Activated T-cell treated with anti-CD3 and anti-CD28 coated beads, Interleukin-2, amount 50 U/mL, for 4 hours (primary cell): ENCODE results near the gene SLC2A4RG. TPM values are rescaled to one million over a fixed set of nuclear protein-coding genes. Genes with fewer than 3 reads are reported as not detected.

ENCODE experiments used
- ATAC-seq, 2 donors: fragments of 200-7000 bp; cut with Tn5 transposase; one replicate each; pipeline ENCODE4 v1.10.0; 2021
- DNase-seq: peaks from one replicate; pipeline ENCODE4 v3.0.0-alpha.2; 2020
- H3K27me3 Mint-ChIP-seq: one replicate; pipeline ENCODE4 v1.8.0; 2021; ENCODE audit warnings: low read depth, mixed read lengths
- H3K36me3 Mint-ChIP-seq: one replicate; pipeline ENCODE4 v1.8.0; 2022; ENCODE audit warnings: mixed read lengths; ENCODE audit not compliant: insufficient read depth
- H3K4me1 Mint-ChIP-seq: one replicate; pipeline ENCODE4 v1.8.0; 2021; ENCODE audit warnings: low read depth, mixed read lengths
- H3K4me3 Mint-ChIP-seq: one replicate; pipeline ENCODE4 v1.8.0; 2021; ENCODE audit warnings: mild to moderate bottlenecking, moderate library complexity, mixed read lengths
- H3K9me3 Mint-ChIP-seq: one replicate; pipeline ENCODE4 v1.8.0; 2021; ENCODE audit warnings: mixed read lengths
- total RNA-seq, 3 donors: library from RNA; stranded (reverse); gene quantifications; one replicate each; pipeline ENCODE4 v1.2.1, GENCODE V29; 2021

Gene SLC2A4RG
- total RNA-seq, 3 donors from 2014 or later: 17.2 to 18.1 (median 17.3) TPM

DNA sequence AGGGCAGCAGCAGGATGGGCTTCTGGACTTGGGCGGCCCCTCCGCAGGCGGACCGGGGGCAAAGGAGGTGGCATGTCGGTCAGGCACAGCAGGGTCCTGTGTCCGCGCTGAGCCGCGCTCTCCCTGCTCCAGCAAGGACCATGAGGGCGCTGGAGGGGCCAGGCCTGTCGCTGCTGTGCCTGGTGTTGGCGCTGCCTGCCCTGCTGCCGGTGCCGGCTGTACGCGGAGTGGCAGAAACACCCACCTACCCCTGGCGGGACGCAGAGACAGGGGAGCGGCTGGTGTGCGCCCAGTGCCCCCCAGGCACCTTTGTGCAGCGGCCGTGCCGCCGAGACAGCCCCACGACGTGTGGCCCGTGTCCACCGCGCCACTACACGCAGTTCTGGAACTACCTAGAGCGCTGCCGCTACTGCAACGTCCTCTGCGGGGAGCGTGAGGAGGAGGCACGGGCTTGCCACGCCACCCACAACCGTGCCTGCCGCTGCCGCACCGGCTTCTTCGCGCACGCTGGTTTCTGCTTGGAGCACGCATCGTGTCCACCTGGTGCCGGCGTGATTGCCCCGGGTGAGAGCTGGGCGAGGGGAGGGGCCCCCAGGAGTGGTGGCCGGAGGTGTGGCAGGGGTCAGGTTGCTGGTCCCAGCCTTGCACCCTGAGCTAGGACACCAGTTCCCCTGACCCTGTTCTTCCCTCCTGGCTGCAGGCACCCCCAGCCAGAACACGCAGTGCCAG is 42.8 kb upstream of the SLC2A4RG start, which contains the start of gene TNFRSF6B:
Gene TNFRSF6B (plus strand): TSS at position 25 of the 729 bp plus-strand sequence. CDS start 116 bp downstream, at position 141.
- H3K9me3 Mint-ChIP-seq: no peaks in the 10 kb centered on the region
- H3K36me3 Mint-ChIP-seq: peaks cover 2% of the 10 kb centered on the region
- H3K4me1 Mint-ChIP-seq: peaks cover 24% of the 10 kb centered on the region
- ATAC-seq: peak; percentile 9 to 19
- DNase-seq: no peak
- no peaks in the 10 kb centered on the region for H3K27me3 Mint-ChIP-seq
- peak within 1 kb of the TSS; percentile 40 for H3K4me3 Mint-ChIP-seq

DNA sequence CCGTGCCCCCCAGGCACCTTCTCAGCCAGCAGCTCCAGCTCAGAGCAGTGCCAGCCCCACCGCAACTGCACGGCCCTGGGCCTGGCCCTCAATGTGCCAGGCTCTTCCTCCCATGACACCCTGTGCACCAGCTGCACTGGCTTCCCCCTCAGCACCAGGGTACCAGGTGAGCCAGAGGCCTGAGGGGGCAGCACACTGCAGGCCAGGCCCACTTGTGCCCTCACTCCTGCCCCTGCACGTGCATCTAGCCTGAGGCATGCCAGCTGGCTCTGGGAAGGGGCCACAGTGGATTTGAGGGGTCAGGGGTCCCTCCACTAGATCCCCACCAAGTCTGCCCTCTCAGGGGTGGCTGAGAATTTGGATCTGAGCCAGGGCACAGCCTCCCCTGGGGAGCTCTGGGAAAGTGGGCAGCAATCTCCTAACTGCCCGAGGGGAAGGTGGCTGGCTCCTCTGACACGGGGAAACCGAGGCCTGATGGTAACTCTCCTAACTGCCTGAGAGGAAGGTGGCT is 42.2 kb upstream of the SLC2A4RG start:
- Mint-ChIP-seq H3K9me3 (no peaks in the 10 kb centered on the region), H3K4me1 (peaks cover 24% of the 10 kb centered on the region), H3K4me3 (peak overlapping the region; percentile 40), H3K36me3 (peaks cover 2% of the 10 kb centered on the region), H3K27me3 (no peaks in the 10 kb centered on the region)
- DNase-seq (no peak), ATAC-seq (no peak)

DNA sequence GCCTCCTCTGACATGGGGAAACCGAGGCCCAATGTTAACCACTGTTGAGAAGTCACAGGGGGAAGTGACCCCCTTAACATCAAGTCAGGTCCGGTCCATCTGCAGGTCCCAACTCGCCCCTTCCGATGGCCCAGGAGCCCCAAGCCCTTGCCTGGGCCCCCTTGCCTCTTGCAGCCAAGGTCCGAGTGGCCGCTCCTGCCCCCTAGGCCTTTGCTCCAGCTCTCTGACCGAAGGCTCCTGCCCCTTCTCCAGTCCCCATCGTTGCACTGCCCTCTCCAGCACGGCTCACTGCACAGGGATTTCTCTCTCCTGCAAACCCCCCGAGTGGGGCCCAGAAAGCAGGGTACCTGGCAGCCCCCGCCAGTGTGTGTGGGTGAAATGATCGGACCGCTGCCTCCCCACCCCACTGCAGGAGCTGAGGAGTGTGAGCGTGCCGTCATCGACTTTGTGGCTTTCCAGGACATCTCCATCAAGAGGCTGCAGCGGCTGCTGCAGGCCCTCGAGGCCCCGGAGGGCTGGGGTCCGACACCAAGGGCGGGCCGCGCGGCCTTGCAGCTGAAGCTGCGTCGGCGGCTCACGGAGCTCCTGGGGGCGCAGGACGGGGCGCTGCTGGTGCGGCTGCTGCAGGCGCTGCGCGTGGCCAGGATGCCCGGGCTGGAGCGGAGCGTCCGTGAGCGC is 41.6 kb upstream of the SLC2A4RG start:
- no peak for ATAC-seq
- H3K4me3 Mint-ChIP-seq: no peak overlapping the region
- no peaks in the 10 kb centered on the region for H3K9me3 Mint-ChIP-seq
- no peak for DNase-seq
- no peaks in the 10 kb centered on the region for H3K27me3 Mint-ChIP-seq
- peaks cover 3% of the 10 kb centered on the region for H3K36me3 Mint-ChIP-seq
- peaks cover 25% of the 10 kb centered on the region for H3K4me1 Mint-ChIP-seq

DNA sequence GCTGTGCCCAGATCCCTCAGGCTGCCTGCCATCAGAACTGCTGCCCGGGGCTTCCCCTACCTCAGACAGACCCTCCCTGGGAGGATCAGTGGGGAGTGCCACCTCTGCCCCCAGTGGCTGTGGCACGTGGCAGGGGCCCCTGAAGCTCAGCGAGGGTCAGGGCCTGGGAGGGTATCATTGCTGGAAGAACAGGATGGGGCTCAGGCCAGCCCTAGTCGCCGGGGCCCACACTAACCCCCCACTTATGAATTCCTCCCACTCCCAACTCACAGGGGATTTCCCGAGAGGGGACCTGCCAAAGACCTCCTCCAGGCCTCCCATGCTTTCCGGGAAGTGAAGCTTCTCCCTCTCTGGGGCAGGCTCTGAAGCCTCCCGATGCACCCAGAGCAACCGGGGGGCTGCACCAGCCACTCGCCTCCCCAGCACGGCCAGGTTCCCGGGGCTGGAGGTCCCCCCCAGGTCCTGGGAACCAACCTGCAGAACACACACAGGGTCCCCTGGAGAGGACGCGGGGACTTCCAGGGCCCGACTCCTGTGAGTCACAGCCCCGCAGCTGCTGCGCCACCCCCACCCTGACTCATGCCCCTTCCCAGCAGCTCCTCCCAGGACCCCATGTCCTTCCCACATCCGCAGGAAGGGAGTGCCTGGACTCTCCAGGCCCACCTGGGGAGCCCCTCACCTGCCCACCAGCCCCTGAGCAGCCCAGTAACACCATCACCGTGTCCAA is 40.7 kb upstream of the SLC2A4RG start:
- Mint-ChIP-seq H3K4me1 (peaks cover 26% of the 10 kb centered on the region), H3K36me3 (peaks cover 2% of the 10 kb centered on the region), H3K9me3 (no peaks in the 10 kb centered on the region), H3K27me3 (no peaks in the 10 kb centered on the region), H3K4me3 (peak overlapping the region; percentile 11)
- ATAC-seq (peak; percentile 62 to 75), DNase-seq (peak; percentile 33)

DNA sequence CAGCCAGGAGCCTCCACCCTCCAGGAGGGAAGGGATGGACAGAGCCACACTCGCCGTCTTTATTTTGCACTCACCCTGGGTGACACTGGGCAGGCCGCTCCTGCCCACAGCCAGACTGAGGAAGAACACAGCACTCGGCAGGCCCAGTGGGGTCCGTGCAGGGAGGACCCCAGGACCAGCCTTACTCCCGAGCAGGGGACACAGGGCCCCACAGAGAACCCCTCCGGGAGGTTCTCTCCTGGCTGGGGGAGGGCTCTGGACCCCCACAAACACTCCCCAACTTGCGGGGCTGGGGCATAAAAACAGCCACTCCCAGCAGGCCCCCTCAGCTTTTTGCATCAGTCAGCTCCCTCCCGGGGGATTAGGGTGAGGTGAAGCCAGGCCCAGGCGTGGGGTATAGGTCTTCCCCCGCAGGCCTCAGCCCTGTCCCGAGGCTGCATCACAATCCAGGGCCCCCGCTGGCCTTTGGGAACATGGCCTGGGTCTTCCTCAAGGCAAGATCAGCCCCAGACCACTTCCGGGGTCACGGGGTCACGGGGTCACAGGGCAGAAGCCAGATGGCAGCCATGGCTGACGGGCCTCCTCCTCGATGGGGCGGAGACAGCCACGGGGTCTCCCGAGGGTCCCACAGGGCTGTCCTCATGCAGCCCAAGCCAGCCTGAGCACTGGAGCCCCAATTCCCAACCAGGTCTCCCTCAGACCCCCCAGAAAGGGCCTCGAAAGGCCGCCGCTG is 39.9 kb upstream of the SLC2A4RG start:
- H3K4me1 Mint-ChIP-seq: peaks cover 26% of the 10 kb centered on the region
- ATAC-seq: no peak

DNA sequence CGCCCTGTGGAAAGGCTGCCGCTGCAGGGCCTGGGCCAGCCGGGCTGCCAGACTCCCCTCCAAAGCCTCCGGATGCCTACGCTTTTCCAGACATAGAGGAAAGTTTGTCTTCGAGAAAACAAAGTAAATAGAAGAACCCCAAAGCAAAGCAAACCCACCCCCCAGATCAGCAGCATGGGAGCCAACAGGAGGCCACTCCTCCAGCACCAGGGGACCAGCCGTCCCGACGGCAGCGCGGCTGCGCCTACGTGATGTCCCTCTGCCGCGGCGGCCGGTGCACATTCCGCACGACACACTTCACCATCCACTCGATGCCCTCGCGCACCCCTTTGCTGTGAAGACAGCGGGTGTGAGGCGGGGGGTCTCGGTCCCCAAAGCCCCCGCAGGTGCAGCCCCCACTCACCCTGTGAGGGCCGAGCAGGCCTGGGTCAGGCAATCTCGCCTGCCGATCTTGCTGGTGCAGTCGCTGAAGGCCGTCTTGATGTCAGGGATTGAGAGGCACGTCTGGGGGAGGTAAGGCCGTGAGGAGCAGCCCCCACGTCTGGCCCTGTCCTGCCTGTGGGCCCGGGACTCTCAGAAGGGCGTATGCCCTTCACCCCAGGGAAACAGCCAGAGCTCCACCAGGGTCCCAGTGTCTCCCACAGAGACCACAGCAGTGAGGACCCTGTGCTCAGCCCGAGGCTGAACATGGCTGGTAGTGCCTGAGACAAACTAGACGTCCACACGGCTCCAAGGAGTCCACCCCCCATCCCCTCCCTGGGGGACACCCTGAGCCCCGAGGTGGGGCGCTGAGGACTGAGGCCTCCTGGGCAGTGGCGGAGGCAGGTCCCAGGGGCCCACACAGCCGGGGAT is 39.2 kb upstream of the SLC2A4RG start:
- no peak for ATAC-seq
- Mint-ChIP-seq H3K4me3 (no peak overlapping the region), H3K27me3 (no peaks in the 10 kb centered on the region), H3K36me3 (peaks cover 6% of the 10 kb centered on the region), H3K4me1 (peaks cover 29% of the 10 kb centered on the region), H3K9me3 (no peaks in the 10 kb centered on the region)
- DNase-seq: no peak

More for the DNA sequence above, 39.9 kb upstream of the SLC2A4RG start:
- no peaks in the 10 kb centered on the region for H3K27me3 Mint-ChIP-seq
- H3K36me3 Mint-ChIP-seq: peaks cover 2% of the 10 kb centered on the region
- H3K4me3 Mint-ChIP-seq: peak overlapping the region; percentile 11
- DNase-seq: no peak
- H3K9me3 Mint-ChIP-seq: no peaks in the 10 kb centered on the region

DNA sequence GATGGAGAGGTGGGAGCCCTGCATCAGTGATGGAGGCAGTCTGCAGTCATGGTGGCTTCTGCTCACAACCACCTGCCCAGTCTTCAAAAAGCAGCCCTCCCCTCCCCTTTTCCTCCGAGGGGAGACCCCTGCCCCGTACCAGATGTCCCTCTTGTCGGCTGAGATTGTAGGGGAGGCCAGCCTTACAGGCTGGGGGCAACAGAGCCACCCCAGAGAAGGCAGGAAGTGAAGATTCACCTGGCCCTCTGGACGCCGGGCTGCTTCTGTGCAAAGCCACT is 38.6 kb upstream of the SLC2A4RG start:
- Mint-ChIP-seq H3K9me3 (no peaks in the 10 kb centered on the region), H3K36me3 (peaks cover 8% of the 10 kb centered on the region), H3K27me3 (no peaks in the 10 kb centered on the region), H3K4me3 (no peak overlapping the region), H3K4me1 (peaks cover 31% of the 10 kb centered on the region)
- ATAC-seq (no peak), DNase-seq (no peak)

DNA sequence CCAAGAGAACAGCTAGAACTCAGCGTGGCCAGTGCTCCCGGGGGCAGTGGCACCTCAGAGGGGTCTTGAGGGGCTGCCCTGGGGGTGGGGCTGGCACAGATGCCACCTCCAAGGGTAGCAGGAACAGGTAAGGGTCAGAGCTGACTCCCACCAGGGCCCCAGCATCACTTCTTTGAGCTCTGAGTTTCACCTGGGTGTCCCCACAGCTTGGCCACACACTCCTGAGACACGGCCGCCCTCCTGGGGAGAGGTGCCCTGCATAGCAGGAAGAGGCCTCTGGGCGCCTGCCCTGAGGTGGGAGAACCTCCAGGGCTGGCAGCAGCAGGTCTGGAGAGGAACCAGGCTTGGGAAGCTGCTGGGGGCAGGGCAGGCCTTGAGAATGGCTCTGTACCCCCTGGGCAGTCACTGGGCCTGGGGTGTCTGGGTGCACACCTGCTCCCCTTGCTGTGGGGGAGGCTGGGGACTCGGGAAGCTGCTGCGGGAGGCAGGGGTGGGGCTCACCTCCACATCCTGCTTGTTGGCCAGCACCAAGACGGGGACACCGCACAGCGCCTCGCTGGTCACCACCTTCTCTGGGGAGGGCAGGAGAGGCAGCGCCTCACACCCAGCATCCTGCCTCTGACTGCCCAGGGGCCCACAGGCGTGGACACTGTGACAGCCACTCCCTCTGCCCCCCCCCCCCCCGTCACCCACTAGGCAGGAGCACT is 38.1 kb upstream of the SLC2A4RG start:
- Mint-ChIP-seq H3K27me3 (no peaks in the 10 kb centered on the region), H3K36me3 (peaks cover 8% of the 10 kb centered on the region), H3K4me3 (no peak overlapping the region), H3K4me1 (peaks cover 31% of the 10 kb centered on the region), H3K9me3 (no peaks in the 10 kb centered on the region)
- ATAC-seq: no peak
- no peak for DNase-seq

DNA sequence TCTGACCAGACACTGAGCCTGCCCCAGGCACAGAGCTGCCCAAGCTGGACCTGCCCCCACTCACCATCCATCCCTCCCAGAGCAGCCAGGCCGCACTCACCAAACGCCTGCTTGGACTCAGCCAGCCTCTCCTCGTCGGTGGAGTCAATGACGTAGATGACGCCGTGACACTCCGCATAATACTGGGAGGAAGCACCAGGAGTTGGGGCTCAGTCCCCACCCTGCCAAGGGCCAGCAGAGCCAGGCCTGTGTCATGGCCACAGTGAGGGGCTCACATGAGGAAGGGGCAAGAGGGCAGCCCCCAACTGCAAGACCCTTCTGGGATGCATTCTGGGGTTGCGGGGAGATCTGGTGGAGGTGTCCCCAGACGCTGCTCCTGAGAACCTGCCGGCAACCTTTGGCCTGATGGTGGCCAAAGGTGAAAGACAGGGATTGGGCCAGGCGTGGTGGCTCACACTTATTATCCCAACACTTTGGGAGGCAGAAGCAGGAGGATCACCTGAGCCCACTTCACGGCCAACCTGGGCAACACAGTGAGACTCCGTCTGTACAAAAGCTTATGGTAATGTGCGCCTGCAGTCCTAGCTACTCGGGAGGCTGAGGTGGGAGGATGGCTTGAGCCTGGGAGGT is 37.4 kb upstream of the SLC2A4RG start:
- Mint-ChIP-seq H3K4me1 (peaks cover 34% of the 10 kb centered on the region), H3K4me3 (no peak overlapping the region), H3K27me3 (no peaks in the 10 kb centered on the region), H3K9me3 (no peaks in the 10 kb centered on the region), H3K36me3 (peaks cover 11% of the 10 kb centered on the region)
- DNase-seq (no peak), ATAC-seq (no peak)

DNA sequence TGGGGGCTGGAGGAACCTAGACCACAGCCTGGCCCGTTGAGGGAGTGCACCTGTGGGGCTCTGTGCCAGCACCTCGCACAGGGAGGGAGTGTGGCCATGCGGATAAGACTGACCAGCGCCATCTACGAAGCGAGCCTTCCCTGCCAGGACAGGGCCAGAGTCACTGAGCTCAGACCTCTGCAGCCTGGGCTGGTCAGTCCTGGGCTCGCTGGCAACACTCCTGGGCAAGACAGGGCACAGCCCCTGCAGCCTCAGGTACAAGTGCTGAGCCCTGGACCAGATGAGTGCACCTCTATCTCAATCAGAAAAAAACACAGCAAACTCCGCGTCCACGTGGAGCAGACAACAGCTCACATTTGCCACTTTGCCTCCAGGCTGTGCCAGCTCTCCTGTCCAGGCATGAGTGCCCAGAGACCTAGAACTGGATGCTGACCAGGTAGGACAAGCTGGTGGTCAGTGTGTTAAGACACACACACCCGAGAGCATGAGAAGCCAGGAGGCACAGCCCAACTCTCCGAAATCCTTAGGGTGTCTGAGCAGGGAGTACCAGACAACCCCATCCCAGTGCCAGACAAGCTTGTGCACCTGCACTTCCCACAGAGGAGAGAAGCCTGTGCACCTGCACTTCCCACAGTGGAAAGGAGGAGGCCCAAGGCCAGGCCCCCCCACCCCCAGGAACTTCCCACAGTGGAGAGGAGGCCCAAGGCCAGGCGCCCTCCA is 36.7 kb upstream of the SLC2A4RG start:
- no peaks in the 10 kb centered on the region for H3K9me3 Mint-ChIP-seq
- ATAC-seq: no peak
- H3K36me3 Mint-ChIP-seq: peaks cover 11% of the 10 kb centered on the region
- no peak for DNase-seq
- H3K4me3 Mint-ChIP-seq: no peak overlapping the region
- H3K4me1 Mint-ChIP-seq: peaks cover 28% of the 10 kb centered on the region
- H3K27me3 Mint-ChIP-seq: no peaks in the 10 kb centered on the region

DNA sequence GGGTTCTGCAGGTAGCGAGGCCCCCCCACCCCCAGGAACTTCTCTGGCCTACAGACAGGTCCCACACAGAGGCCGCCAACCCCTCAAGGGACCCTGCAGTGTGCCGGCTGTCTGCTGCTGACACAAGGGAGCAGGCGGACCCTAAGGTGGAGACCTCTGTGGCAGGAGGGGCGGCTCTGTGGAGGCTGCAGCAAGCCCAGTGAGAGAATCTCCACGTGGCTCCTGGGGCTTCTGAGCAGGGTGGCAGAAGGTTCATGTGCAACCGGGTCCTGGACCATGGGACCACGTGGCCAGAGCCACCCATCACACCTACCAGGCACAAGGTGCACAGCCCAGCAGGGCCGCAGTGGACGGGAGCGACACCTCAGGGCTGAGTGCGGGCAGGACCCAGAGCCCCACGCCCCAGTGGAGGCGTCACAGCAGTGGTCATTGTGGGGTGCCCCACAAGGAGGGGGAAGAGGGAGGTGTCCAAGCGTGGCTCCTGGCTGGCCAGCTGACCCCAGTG is 36.1 kb upstream of the SLC2A4RG start:
- DNase-seq (no peak), ATAC-seq (no peak)
- H3K4me1 Mint-ChIP-seq: peaks cover 29% of the 10 kb centered on the region
- no peaks in the 10 kb centered on the region for H3K27me3 Mint-ChIP-seq
- H3K4me3 Mint-ChIP-seq: no peak overlapping the region
- H3K9me3 Mint-ChIP-seq: no peaks in the 10 kb centered on the region
- peaks cover 12% of the 10 kb centered on the region for H3K36me3 Mint-ChIP-seq
